ENCODE measurements around the gene ZBTB32. TPM values are rescaled to one million over a fixed set of nuclear protein-coding genes. Genes with fewer than 3 reads are reported as not detected.

The ZBTB32 gene
- total RNA-seq, 1 donor from 2014 or later: 234 TPM

- Mint-ChIP-seq H3K27me3 (ENCODE audit: low read depth) (no peaks in the 10 kb centered on the region), H3K36me3 (ENCODE audit: low read depth) (peaks cover 23% of the 10 kb centered on the region), H3K9me3 (no peaks in the 10 kb centered on the region), H3K27ac (peak overlapping the region; percentile 99), H3K4me3 (ENCODE audit: low read depth) (peak overlapping the region; percentile 95), H3K4me1 (ENCODE audit: low read depth) (peaks cover 42% of the 10 kb centered on the region)
- DNase-seq (ENCODE audit: low spot score): peak; percentile 92
- intact Hi-C loops (cut with micrococcal nuclease): loop anchor here (1.0 to 10.0 kb wide), 7 partner anchors 27 to 470 kb away; partner anchors contain the start of genes COX6B1, SDHAF1, THAP8 and WDR62
Measured at GRCh38 chr19:35744430-35745327, 40.3 kb downstream of the ZBTB32 start.

GRCh38 chr19:35745328-35746086 is 41.1 kb downstream of the ZBTB32 start, which contains the start of the genes PSENEN and U2AF1L4:
PSENEN (plus strand) TSS chr19:35745651; CDS start chr19:35745931, 280 bp downstream.
U2AF1L4 (minus strand) TSS chr19:35745418; CDS start chr19:35745391, 27 bp downstream.
- Mint-ChIP-seq H3K36me3 (ENCODE audit: low read depth) (peaks cover 23% of the 10 kb centered on the region), H3K4me1 (ENCODE audit: low read depth) (peaks cover 44% of the 10 kb centered on the region), H3K27me3 (ENCODE audit: low read depth) (no peaks in the 10 kb centered on the region), H3K4me3 (ENCODE audit: low read depth) (peak within 1 kb of the TSS; percentile 95), H3K27ac (peak within 1 kb of the TSS; percentile 99), H3K9me3 (no peaks in the 10 kb centered on the region)
- peak; percentile 97 for DNase-seq (ENCODE audit: low spot score)
- intact Hi-C loops (cut with micrococcal nuclease): loop anchor here (1.0 to 10.0 kb wide), 4 partner anchors 28 to 469 kb away; partner anchors contain the start of genes SDHAF1, THAP8, WDR62 and ZNF146

- intact Hi-C loops (cut with micrococcal nuclease): loop anchor here (10.0 kb wide), 3 partner anchors 249 to 469 kb away; partner anchors contain the start of genes SDHAF1, THAP8, WDR62 and ZNF146
- Mint-ChIP-seq H3K27me3 (ENCODE audit: low read depth) (no peaks in the 10 kb centered on the region), H3K36me3 (ENCODE audit: low read depth) (peaks cover 20% of the 10 kb centered on the region), H3K27ac (peak overlapping the region; percentile 99), H3K9me3 (no peaks in the 10 kb centered on the region), H3K4me1 (ENCODE audit: low read depth) (peaks cover 41% of the 10 kb centered on the region), H3K4me3 (ENCODE audit: low read depth) (peak overlapping the region; percentile 95)
- DNase-seq (ENCODE audit: low spot score): no peak
Measured at GRCh38 chr19:35746087-35746462, 41.7 kb downstream of the ZBTB32 start.

- Mint-ChIP-seq H3K27ac (peak overlapping the region; percentile 99), H3K27me3 (ENCODE audit: low read depth) (no peaks in the 10 kb centered on the region), H3K4me1 (ENCODE audit: low read depth) (peaks cover 41% of the 10 kb centered on the region), H3K36me3 (ENCODE audit: low read depth) (peaks cover 20% of the 10 kb centered on the region), H3K4me3 (ENCODE audit: low read depth) (peak overlapping the region; percentile 95), H3K9me3 (no peaks in the 10 kb centered on the region)
- intact Hi-C loops (cut with micrococcal nuclease): loop anchor here (10.0 kb wide), 3 partner anchors 248 to 468 kb away; partner anchors contain the start of genes SDHAF1, THAP8, WDR62 and ZNF146
- no peak for DNase-seq (ENCODE audit: low spot score)
Measured at GRCh38 chr19:35746531-35746930, 42.2 kb downstream of the ZBTB32 start.

- H3K4me1 Mint-ChIP-seq (ENCODE audit: low read depth): peaks cover 31% of the 10 kb centered on the region
Measured at GRCh38 chr19:35748106-35749020, 44.0 kb downstream of the ZBTB32 start, which contains the start of gene LIN37. LIN37 (plus strand) TSS chr19:35748576; CDS start chr19:35748725, 149 bp downstream.

GRCh38 chr19:35750167-35750566 is 45.8 kb downstream of the ZBTB32 start:
- no peak overlapping the region for H3K27ac Mint-ChIP-seq
- H3K4me1 Mint-ChIP-seq (ENCODE audit: low read depth): peaks cover 27% of the 10 kb centered on the region
- intact Hi-C loops (cut with micrococcal nuclease): no loop called here
- H3K4me3 Mint-ChIP-seq (ENCODE audit: low read depth): peak overlapping the region; percentile 41
- no peaks in the 10 kb centered on the region for H3K9me3 Mint-ChIP-seq
- H3K36me3 Mint-ChIP-seq (ENCODE audit: low read depth): peaks cover 19% of the 10 kb centered on the region
- no peaks in the 10 kb centered on the region for H3K27me3 Mint-ChIP-seq (ENCODE audit: low read depth)
- DNase-seq (ENCODE audit: low spot score): no peak

More at GRCh38 chr19:35748106-35749020, 44.0 kb downstream of the ZBTB32 start, which contains the start of gene LIN37:
- Mint-ChIP-seq H3K36me3 (ENCODE audit: low read depth) (peaks cover 15% of the 10 kb centered on the region), H3K4me3 (ENCODE audit: low read depth) (peak within 1 kb of the TSS; percentile 95), H3K27ac (peak within 1 kb of the TSS; percentile 90), H3K27me3 (ENCODE audit: low read depth) (no peaks in the 10 kb centered on the region), H3K9me3 (no peaks in the 10 kb centered on the region)
- intact Hi-C loops (cut with micrococcal nuclease): loop anchor here (1.0 to 10.0 kb wide), 5 partner anchors 10 to 466 kb away; partner anchors contain the start of genes ARHGAP33, PROSER3, SDHAF1 and THAP8
- DNase-seq (ENCODE audit: low spot score): peak; percentile 98

- peaks cover 26% of the 10 kb centered on the region for H3K4me1 Mint-ChIP-seq (ENCODE audit: low read depth)
- H3K36me3 Mint-ChIP-seq (ENCODE audit: low read depth): peaks cover 26% of the 10 kb centered on the region
- intact Hi-C loops (cut with micrococcal nuclease): no loop called here
- no peak for DNase-seq (ENCODE audit: low spot score)
- H3K4me3 Mint-ChIP-seq (ENCODE audit: low read depth): no peak overlapping the region
- H3K27me3 Mint-ChIP-seq (ENCODE audit: low read depth): no peaks in the 10 kb centered on the region
- no peaks in the 10 kb centered on the region for H3K9me3 Mint-ChIP-seq
- H3K27ac Mint-ChIP-seq: no peak overlapping the region
Measured at GRCh38 chr19:35751839-35752745, 47.7 kb downstream of the ZBTB32 start.

- Mint-ChIP-seq H3K4me3 (ENCODE audit: low read depth) (no peak overlapping the region), H3K9me3 (no peaks in the 10 kb centered on the region), H3K27me3 (ENCODE audit: low read depth) (no peaks in the 10 kb centered on the region), H3K27ac (no peak overlapping the region), H3K4me1 (ENCODE audit: low read depth) (peaks cover 23% of the 10 kb centered on the region), H3K36me3 (ENCODE audit: low read depth) (peaks cover 25% of the 10 kb centered on the region)
- intact Hi-C loops (cut with micrococcal nuclease): no loop called here
- no peak for DNase-seq (ENCODE audit: low spot score)
Measured at GRCh38 chr19:35752746-35753350, 48.5 kb downstream of the ZBTB32 start.

- no peaks in the 10 kb centered on the region for H3K9me3 Mint-ChIP-seq
- no peak overlapping the region for H3K27ac Mint-ChIP-seq
- intact Hi-C loops (cut with micrococcal nuclease): no loop called here
- H3K36me3 Mint-ChIP-seq (ENCODE audit: low read depth): peaks cover 22% of the 10 kb centered on the region
- no peak for DNase-seq (ENCODE audit: low spot score)
- peaks cover 18% of the 10 kb centered on the region for H3K4me1 Mint-ChIP-seq (ENCODE audit: low read depth)
- no peaks in the 10 kb centered on the region for H3K27me3 Mint-ChIP-seq (ENCODE audit: low read depth)
- no peak overlapping the region for H3K4me3 Mint-ChIP-seq (ENCODE audit: low read depth)
Measured at GRCh38 chr19:35753634-35754369, 49.4 kb downstream of the ZBTB32 start.
